GM12878 (cell line): ENCODE data around the gene AGAP1. TPM values are rescaled to one million over a fixed set of nuclear protein-coding genes. Genes with fewer than 3 reads are reported as not detected.

Source experiments
- BCL11A ChIP-seq: IDR thresholded peaks from 2 replicates; pipeline ENCODE4 v1.6.1; 2011; ENCODE audit warnings: low read depth, low read length
- BHLHE40 ChIP-seq, 2 experiments: fragments of 450-650 bp in 1 of 2; IDR thresholded peaks; 2 replicates each; pipeline ENCODE4 v1.6.1; 2011 to 2017; ENCODE audit warnings: low read depth in 2 of 2, borderline replicate concordance in 1 of 2, improper control_type of control experiment in 1 of 2, low read length in 1 of 2, mild to moderate bottlenecking in 1 of 2
- CHD1 ChIP-seq: IDR thresholded peaks from 2 replicates; pipeline ENCODE4 v1.6.1; 2012; ENCODE audit warnings: low read depth, low read length, improper control_type of control experiment
- ESRRA ChIP-seq: IDR thresholded peaks from 2 replicates; pipeline ENCODE4 v1.6.1; 2012; ENCODE audit warnings: mild to moderate bottlenecking, low read length, improper control_type of control experiment
- FOS ChIP-seq: IDR thresholded peaks from 3 replicates; pipeline ENCODE4 v1.6.1; 2011; ENCODE audit warnings: borderline replicate concordance; ENCODE audit not compliant: insufficient read length; ENCODE audit errors: extremely low read depth
- HCFC1 ChIP-seq: fragments of 150-350 bp; IDR thresholded peaks from 2 replicates; pipeline ENCODE4 v1.6.1; 2014; ENCODE audit warnings: low read length
- MEF2A ChIP-seq: IDR thresholded peaks from 2 replicates; pipeline ENCODE4 v1.6.1; 2011; ENCODE audit warnings: low read depth, mild to moderate bottlenecking, low read length, moderate library complexity; ENCODE audit not compliant: insufficient read depth
- MTA2 ChIP-seq: fragments of 450-650 bp; IDR thresholded peaks from 2 replicates; pipeline ENCODE4 v1.6.1; 2016; ENCODE audit warnings: low read depth, mild to moderate bottlenecking, moderate library complexity
- NFIC ChIP-seq: IDR thresholded peaks from 2 replicates; pipeline ENCODE4 v1.6.1; 2012; ENCODE audit warnings: low read depth, mild to moderate bottlenecking, inconsistent platforms, low read length, moderate library complexity
- NFYA ChIP-seq: IDR thresholded peaks from 2 replicates; pipeline ENCODE4 v1.6.1; 2011; ENCODE audit warnings: low read depth, mild to moderate bottlenecking, low read length, improper control_type of control experiment, borderline replicate concordance
- NR2C2 ChIP-seq: IDR thresholded peaks from 2 replicates; pipeline ENCODE4 v1.6.1; 2011; ENCODE audit warnings: borderline replicate concordance, low read depth; ENCODE audit not compliant: control insufficient read depth, insufficient read length
- RAD51 ChIP-seq: fragments of 450-650 bp; IDR thresholded peaks from 2 replicates; pipeline ENCODE4 v1.6.1; 2016; ENCODE audit warnings: moderate library complexity, mild to moderate bottlenecking, inconsistent platforms
- RB1 ChIP-seq: fragments of 450-650 bp; formaldehyde crosslinking; IDR thresholded peaks from 2 replicates; pipeline ENCODE4 v1.6.1; 2017; ENCODE audit warnings: mild to moderate bottlenecking, borderline replicate concordance
- RBBP5 ChIP-seq: fragments of 200-600 bp; sonication (generic); conservative IDR thresholded peaks from 2 replicates; pipeline ENCODE4 v1.6.1; 2016
- RUNX3 ChIP-seq: IDR thresholded peaks from 2 replicates; pipeline ENCODE4 v1.6.1; 2012; ENCODE audit warnings: low read length, inconsistent platforms
- SIN3A ChIP-seq: IDR thresholded peaks from 2 replicates; pipeline ENCODE4 v1.6.1; 2012; ENCODE audit warnings: low read depth, low read length, improper control_type of control experiment
- SUPT20H ChIP-seq: IDR thresholded peaks from 2 replicates; pipeline ENCODE4 v1.6.1; 2011; ENCODE audit warnings: low read depth, mild to moderate bottlenecking, low read length, moderate library complexity, borderline replicate concordance; ENCODE audit not compliant: control insufficient read depth
- TCF12 ChIP-seq: IDR thresholded peaks from 2 replicates; pipeline ENCODE4 v1.6.1; 2011; ENCODE audit warnings: low read depth, mild to moderate bottlenecking, low read length
- WRNIP1 ChIP-seq: IDR thresholded peaks from 2 replicates; pipeline ENCODE4 v1.6.1; 2011; ENCODE audit warnings: low read depth, low read length, improper control_type of control experiment, borderline replicate concordance
- ZNF24 ChIP-seq: fragments of 450-650 bp; IDR thresholded peaks from 2 replicates; pipeline ENCODE4 v1.6.1; 2017; ENCODE audit warnings: antibody characterized with exemption, mild to moderate bottlenecking
- polyA plus RNA-seq, 11 experiments: library from polyadenylated mRNA; depleted of rRNA in 4 of 11; unstranded in 6 of 11; stranded (reverse) in 5 of 11; fragments of >200 nt; fragmentation: Nextera tagmentation in 4 of 11; fragmentation: Illumina TruSeq in 1 of 11; extraction: Ambion mirVana in 4 of 11; extraction: Trizol in 1 of 11; gene quantifications; 1 replicate in 1 of 11; 2 replicates in 10 of 11; pipeline versions ENCODE4 v1.2.1 to v1.2.3, GENCODE V29; 2011 to 2016; ENCODE audit warnings: inconsistent platforms in 2 of 11, missing spikeins in 2 of 11, low read depth in 1 of 11
- total RNA-seq, 4 experiments: library from RNA; depleted of rRNA in 3 of 4; stranded (reverse); fragments of >200 nt in 3 of 4; fragmentation: Illumina TruSeq in 1 of 4; extraction: Trizol in 1 of 4; gene quantifications; 2 replicates each; pipeline versions ENCODE4 v1.2.1 to v1.2.3, GENCODE V29; 2013 to 2021
- TF ChIP-seq, protein P1 (sequence below): fragments of 450-650 bp; IDR thresholded peaks from 2 replicates; pipeline ENCODE4 v1.6.1; 2017; ENCODE audit warnings: borderline replicate concordance
- TF ChIP-seq, protein P2 (sequence below): fragments of 450-650 bp; formaldehyde crosslinking; IDR thresholded peaks from 2 replicates; pipeline ENCODE4 v1.4.0; 2022; ENCODE audit warnings: mild to moderate bottlenecking, moderate library complexity
- TF ChIP-seq, protein P3 (sequence below): IDR thresholded peaks from 2 replicates; pipeline ENCODE4 v1.6.1; 2012; ENCODE audit warnings: improper control_type of control experiment, low read depth, low read length; ENCODE audit not compliant: insufficient replicate concordance

The AGAP1 gene
- total and polyA plus RNA-seq, 10 of the 15 experiments (the other 5 are each of a cell fraction or from before 2014, with no cell fraction given), result 0.05 to 0.15 (median 0.06) TPM; not detected in 7

DNA sequence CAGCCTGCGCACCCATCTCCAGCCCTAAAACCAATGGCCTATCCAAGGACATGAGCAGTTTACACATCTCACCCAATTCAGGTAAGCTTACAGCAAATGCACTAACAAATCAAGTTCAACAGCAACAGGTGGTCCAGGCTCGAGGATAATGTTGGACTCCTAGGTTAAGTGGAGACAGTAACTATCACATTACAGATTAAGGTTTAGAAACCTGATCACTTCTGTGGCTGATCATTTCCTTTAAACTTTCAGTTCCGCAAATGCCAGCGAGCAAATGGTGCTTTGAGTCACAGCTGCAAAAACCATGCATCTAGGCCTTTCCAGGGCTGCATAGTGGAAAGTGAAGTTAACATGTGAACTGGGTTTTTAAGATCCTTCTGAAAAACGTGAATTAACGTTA lies 415.0 kb downstream of the AGAP1 start (continued):
- peak; percentile 11 to 51; a peak in 2 of 4 replicates for TF ChIP-seq BHLHE40 (IDR thresholded peaks at IDR 0.05; ENCODE audit: borderline replicate concordance in 1 of 2, low read depth in 2 of 2, low read length in 1 of 2)
- peak; percentile 64 for TF ChIP-seq RUNX3
- no peak for TF ChIP-seq RAD51
- peak; percentile 70; the same call in 1 of the 2 replicates for TF ChIP-seq TCF12
- TF ChIP-seq NR2C2, result no peak
- no peak for TF ChIP-seq ZNF24
- no peak for TF ChIP-seq NFYA
- TF ChIP-seq MTA2, result peak; percentile 41; the same call in 1 of the 2 replicates
- no peak for TF ChIP-seq SUPT20H
- TF ChIP-seq, protein P1, sequence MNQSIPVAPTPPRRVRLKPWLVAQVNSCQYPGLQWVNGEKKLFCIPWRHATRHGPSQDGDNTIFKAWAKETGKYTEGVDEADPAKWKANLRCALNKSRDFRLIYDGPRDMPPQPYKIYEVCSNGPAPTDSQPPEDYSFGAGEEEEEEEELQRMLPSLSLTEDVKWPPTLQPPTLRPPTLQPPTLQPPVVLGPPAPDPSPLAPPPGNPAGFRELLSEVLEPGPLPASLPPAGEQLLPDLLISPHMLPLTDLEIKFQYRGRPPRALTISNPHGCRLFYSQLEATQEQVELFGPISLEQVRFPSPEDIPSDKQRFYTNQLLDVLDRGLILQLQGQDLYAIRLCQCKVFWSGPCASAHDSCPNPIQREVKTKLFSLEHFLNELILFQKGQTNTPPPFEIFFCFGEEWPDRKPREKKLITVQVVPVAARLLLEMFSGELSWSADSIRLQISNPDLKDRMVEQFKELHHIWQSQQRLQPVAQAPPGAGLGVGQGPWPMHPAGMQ, result no peak
- no peak for TF ChIP-seq SIN3A
- TF ChIP-seq, protein P2, sequence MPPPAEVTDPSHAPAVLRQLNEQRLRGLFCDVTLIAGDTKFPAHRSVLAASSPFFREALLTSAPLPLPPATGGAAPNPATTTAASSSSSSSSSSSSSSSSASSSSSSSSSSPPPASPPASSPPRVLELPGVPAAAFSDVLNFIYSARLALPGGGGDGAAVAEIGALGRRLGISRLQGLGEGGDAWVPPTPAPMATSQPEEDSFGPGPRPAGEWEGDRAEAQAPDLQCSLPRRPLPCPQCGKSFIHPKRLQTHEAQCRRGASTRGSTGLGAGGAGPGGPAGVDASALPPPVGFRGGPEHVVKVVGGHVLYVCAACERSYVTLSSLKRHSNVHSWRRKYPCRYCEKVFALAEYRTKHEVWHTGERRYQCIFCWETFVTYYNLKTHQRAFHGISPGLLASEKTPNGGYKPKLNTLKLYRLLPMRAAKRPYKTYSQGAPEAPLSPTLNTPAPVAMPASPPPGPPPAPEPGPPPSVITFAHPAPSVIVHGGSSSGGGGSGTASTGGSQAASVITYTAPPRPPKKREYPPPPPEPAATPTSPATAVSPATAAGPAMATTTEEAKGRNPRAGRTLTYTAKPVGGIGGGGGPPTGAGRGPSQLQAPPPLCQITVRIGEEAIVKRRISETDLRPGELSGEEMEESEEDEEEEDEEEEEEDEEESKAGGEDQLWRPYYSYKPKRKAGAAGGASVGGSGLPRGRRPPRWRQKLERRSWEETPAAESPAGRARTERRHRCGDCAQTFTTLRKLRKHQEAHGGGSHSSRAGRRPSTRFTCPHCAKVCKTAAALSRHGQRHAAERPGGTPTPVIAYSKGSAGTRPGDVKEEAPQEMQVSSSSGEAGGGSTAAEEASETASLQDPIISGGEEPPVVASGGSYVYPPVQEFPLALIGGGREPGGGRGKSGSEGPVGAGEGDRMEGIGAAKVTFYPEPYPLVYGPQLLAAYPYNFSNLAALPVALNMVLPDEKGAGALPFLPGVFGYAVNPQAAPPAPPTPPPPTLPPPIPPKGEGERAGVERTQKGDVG (CRISPR knock-in tag), result no peak
- peak; percentile 88 for TF ChIP-seq BCL11A
- no peak for TF ChIP-seq ESRRA
- TF ChIP-seq MEF2A, result no peak
- no peak for TF ChIP-seq NFIC
- TF ChIP-seq WRNIP1, result no peak
- no peak for TF ChIP-seq FOS
- TF ChIP-seq HCFC1, result no peak
- no peak for TF ChIP-seq RB1
- TF ChIP-seq, protein P3, sequence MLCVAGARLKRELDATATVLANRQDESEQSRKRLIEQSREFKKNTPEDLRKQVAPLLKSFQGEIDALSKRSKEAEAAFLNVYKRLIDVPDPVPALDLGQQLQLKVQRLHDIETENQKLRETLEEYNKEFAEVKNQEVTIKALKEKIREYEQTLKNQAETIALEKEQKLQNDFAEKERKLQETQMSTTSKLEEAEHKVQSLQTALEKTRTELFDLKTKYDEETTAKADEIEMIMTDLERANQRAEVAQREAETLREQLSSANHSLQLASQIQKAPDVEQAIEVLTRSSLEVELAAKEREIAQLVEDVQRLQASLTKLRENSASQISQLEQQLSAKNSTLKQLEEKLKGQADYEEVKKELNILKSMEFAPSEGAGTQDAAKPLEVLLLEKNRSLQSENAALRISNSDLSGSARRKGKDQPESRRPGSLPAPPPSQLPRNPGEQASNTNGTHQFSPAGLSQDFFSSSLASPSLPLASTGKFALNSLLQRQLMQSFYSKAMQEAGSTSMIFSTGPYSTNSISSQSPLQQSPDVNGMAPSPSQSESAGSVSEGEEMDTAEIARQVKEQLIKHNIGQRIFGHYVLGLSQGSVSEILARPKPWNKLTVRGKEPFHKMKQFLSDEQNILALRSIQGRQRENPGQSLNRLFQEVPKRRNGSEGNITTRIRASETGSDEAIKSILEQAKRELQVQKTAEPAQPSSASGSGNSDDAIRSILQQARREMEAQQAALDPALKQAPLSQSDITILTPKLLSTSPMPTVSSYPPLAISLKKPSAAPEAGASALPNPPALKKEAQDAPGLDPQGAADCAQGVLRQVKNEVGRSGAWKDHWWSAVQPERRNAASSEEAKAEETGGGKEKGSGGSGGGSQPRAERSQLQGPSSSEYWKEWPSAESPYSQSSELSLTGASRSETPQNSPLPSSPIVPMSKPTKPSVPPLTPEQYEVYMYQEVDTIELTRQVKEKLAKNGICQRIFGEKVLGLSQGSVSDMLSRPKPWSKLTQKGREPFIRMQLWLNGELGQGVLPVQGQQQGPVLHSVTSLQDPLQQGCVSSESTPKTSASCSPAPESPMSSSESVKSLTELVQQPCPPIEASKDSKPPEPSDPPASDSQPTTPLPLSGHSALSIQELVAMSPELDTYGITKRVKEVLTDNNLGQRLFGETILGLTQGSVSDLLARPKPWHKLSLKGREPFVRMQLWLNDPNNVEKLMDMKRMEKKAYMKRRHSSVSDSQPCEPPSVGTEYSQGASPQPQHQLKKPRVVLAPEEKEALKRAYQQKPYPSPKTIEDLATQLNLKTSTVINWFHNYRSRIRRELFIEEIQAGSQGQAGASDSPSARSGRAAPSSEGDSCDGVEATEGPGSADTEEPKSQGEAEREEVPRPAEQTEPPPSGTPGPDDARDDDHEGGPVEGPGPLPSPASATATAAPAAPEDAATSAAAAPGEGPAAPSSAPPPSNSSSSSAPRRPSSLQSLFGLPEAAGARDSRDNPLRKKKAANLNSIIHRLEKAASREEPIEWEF, result no peak
- TF ChIP-seq CHD1, result no peak
- TF ChIP-seq RBBP5, result no peak
